Mesenchymal stem cell (in vitro differentiated cells and primary cell): ENCODE results near the gene SCRN2.

Experiments
- DNase-seq: peaks from one replicate; pipeline ENCODE4 v3.0.0-alpha.2; 2013
- H2AFZ ChIP-seq: one replicate; pipeline ENCODE4 v1.6.1; 2013; ENCODE audit warnings: low read depth, mild to moderate bottlenecking, control low read depth, inconsistent platforms, low read length, moderate library complexity
- H2AK5ac ChIP-seq: 2 replicates; pipeline ENCODE4 v1.6.1; 2013; ENCODE audit warnings: low read length, moderate library complexity, mild to moderate bottlenecking, inconsistent platforms; ENCODE audit not compliant: severe bottlenecking
- H2BK120ac ChIP-seq: one replicate; pipeline ENCODE4 v1.6.1; 2013; ENCODE audit warnings: low read depth, mild to moderate bottlenecking, inconsistent platforms, low read length, moderate library complexity
- H2BK12ac ChIP-seq, 2 experiments: one replicate each; pipeline ENCODE4 v1.6.1; 2013; ENCODE audit warnings: inconsistent platforms in 2 of 2, low read length in 2 of 2, mild to moderate bottlenecking in 2 of 2, moderate library complexity in 2 of 2, control low read depth in 1 of 2
- H2BK15ac ChIP-seq: one replicate; pipeline ENCODE4 v1.6.1; 2013; ENCODE audit warnings: mild to moderate bottlenecking, low read depth, inconsistent platforms; ENCODE audit not compliant: poor library complexity, severe bottlenecking
- H2BK5ac ChIP-seq: 2 replicates; pipeline ENCODE4 v1.6.1; 2013; ENCODE audit warnings: low read depth, mild to moderate bottlenecking, low read length, control low read depth, inconsistent platforms; ENCODE audit not compliant: poor library complexity, severe bottlenecking
- H3K14ac ChIP-seq, 2 experiments: one replicate each; pipeline ENCODE4 v1.6.1; 2013; ENCODE audit warnings: inconsistent platforms in 2 of 2, low read length in 2 of 2, control low read depth in 1 of 2, mild to moderate bottlenecking in 1 of 2, moderate library complexity in 1 of 2
- H3K18ac ChIP-seq, 2 experiments: one replicate each; pipeline ENCODE4 v1.6.1; 2013; ENCODE audit warnings: inconsistent platforms in 2 of 2, low read length in 2 of 2, control low read depth in 1 of 2, low read depth in 1 of 2, mild to moderate bottlenecking in 1 of 2
- H3K23ac ChIP-seq, 2 experiments: one replicate each; pipeline ENCODE4 v1.6.1; 2013; ENCODE audit warnings: inconsistent platforms in 2 of 2, low read length in 2 of 2, mild to moderate bottlenecking in 2 of 2, moderate library complexity in 2 of 2, control low read depth in 1 of 2
- H3K27ac ChIP-seq: 2 replicates; pipeline ENCODE4 v1.5.1; 2013; ENCODE audit warnings: mild to moderate bottlenecking, moderate library complexity, low read length, control low read depth, inconsistent platforms; ENCODE audit not compliant: poor library complexity, severe bottlenecking
- H3K27me3 ChIP-seq, 2 experiments: 2 replicates each; pipeline versions ENCODE4 v1.6.1 to v1.7.0; 2013; ENCODE audit warnings: low read length in 2 of 2, mild to moderate bottlenecking in 2 of 2, moderate library complexity in 2 of 2, control low read depth in 1 of 2, inconsistent platforms in 1 of 2; ENCODE audit not compliant: control insufficient read depth in 1 of 2, insufficient read depth in 1 of 2
- H3K36me3 ChIP-seq, 2 experiments: 2 replicates each; pipeline versions ENCODE4 v1.6.1 to v1.7.0; 2013; ENCODE audit warnings: low read length in 2 of 2, control low read depth in 1 of 2, inconsistent platforms in 1 of 2, low read depth in 1 of 2, mild to moderate bottlenecking in 1 of 2; ENCODE audit not compliant: insufficient read depth in 2 of 2, control insufficient read depth in 1 of 2
- H3K4ac ChIP-seq, 2 experiments: one replicate each; pipeline ENCODE4 v1.6.1; 2013; ENCODE audit warnings: inconsistent platforms in 2 of 2, low read length in 2 of 2, mild to moderate bottlenecking in 2 of 2, moderate library complexity in 2 of 2, control low read depth in 1 of 2, low read depth in 1 of 2
- H3K4me1 ChIP-seq: 2 replicates; pipeline ENCODE4 v1.6.1; 2013; ENCODE audit warnings: low read depth, low read length, control low read depth; ENCODE audit not compliant: control insufficient read depth, insufficient read depth
- H3K4me2 ChIP-seq: 2 replicates; pipeline ENCODE4 v1.6.1; 2013; ENCODE audit warnings: low read length, mild to moderate bottlenecking, inconsistent platforms; ENCODE audit not compliant: poor library complexity, severe bottlenecking
- H3K4me3 ChIP-seq, 2 experiments: 2 replicates each; pipeline versions ENCODE4 v1.5.1 to v1.7.0; 2013; ENCODE audit warnings: low read length in 2 of 2, mild to moderate bottlenecking in 2 of 2, control low read depth in 1 of 2, low read depth in 1 of 2; ENCODE audit not compliant: insufficient read depth in 1 of 2
- H3K79me1 ChIP-seq: replicated peaks from 2 replicates; pipeline ENCODE4 v1.6.1; 2013; ENCODE audit warnings: mild to moderate bottlenecking, control low read depth, low read length, inconsistent platforms; ENCODE audit not compliant: poor library complexity, severe bottlenecking
- H3K9ac ChIP-seq: 2 replicates; pipeline ENCODE4 v1.7.0; 2013; ENCODE audit warnings: mild to moderate bottlenecking, low read length, moderate library complexity
- H3K9me3 ChIP-seq: 2 replicates; pipeline ENCODE4 v1.7.0; 2013; ENCODE audit warnings: mild to moderate bottlenecking, low read length; ENCODE audit not compliant: control insufficient read depth
- H4K8ac ChIP-seq: one replicate; pipeline ENCODE4 v1.6.1; 2013; ENCODE audit warnings: inconsistent platforms, mild to moderate bottlenecking, low read length, moderate library complexity
- H4K91ac ChIP-seq: one replicate; pipeline ENCODE4 v1.6.1; 2013; ENCODE audit warnings: mild to moderate bottlenecking, low read length, inconsistent platforms
- whole genome bisulfite sequencing: methylation state at CpG from one replicate; pipeline ENCODE4 v1.1.7; 2013; ENCODE audit warnings: mixed read lengths; 5-methylcytosine and 5-hydroxymethylcytosine counted together

Gene SCRN2

GRCh38 chr17:47834756-47835155 lies 6.3 kb downstream of the SCRN2 start:
- WGBS: 83% methylated on average over 3 of the region's 5 CpGs
- no peak for DNase-seq
- H3K4me3 ChIP-seq: no peak overlapping the region

GRCh38 chr17:47831934-47832327 lies 9.1 kb downstream of the SCRN2 start:
- no peak overlapping the region for H3K27ac ChIP-seq
- peak overlapping the region in 1 of 2 experiments; percentile 99 for H3K4me3 ChIP-seq
- no peaks in the 10 kb centered on the region for H3K9me3 ChIP-seq
- H2AFZ ChIP-seq: peak overlapping the region; percentile 33
- H3K9ac ChIP-seq: peak overlapping the region; percentile 97
- H3K23ac ChIP-seq: no peak overlapping the region
- H4K91ac ChIP-seq: no peak overlapping the region
- peaks cover 13% of the 10 kb centered on the region for H3K79me1 ChIP-seq
- no peak overlapping the region for H3K4ac ChIP-seq
- no peak overlapping the region for H4K8ac ChIP-seq
- H3K14ac ChIP-seq: no peak overlapping the region
- H3K4me1 ChIP-seq: peaks cover 13% of the 10 kb centered on the region
- no peaks in the 10 kb centered on the region for H3K27me3 ChIP-seq
- peak overlapping the region; percentile 80 for H3K4me2 ChIP-seq
- DNase-seq: no peak
- H2BK15ac ChIP-seq: no peak overlapping the region
- no peak overlapping the region for H2AK5ac ChIP-seq
- peak overlapping the region in 1 of 2 experiments; percentile 67 for H3K18ac ChIP-seq
- H2BK12ac ChIP-seq: no peak overlapping the region
- no peak overlapping the region for H2BK5ac ChIP-seq
- peaks cover 24 to 36% of the 10 kb centered on the region in 2 experiments for H3K36me3 ChIP-seq
- WGBS: 42% methylated on average over 5 of the region's 7 CpGs
- H2BK120ac ChIP-seq: no peak overlapping the region

More at GRCh38 chr17:47834756-47835155, 6.3 kb downstream of the SCRN2 start:
- no peak overlapping the region for H2BK12ac ChIP-seq
- H3K4ac ChIP-seq: no peak overlapping the region
- no peak overlapping the region for H3K4me2 ChIP-seq
- H2AK5ac ChIP-seq: no peak overlapping the region
- H2BK15ac ChIP-seq: no peak overlapping the region
- peaks cover 28% of the 10 kb centered on the region for H3K4me1 ChIP-seq
- H3K27ac ChIP-seq: no peak overlapping the region
- H3K9me3 ChIP-seq: no peaks in the 10 kb centered on the region
- no peak overlapping the region for H3K18ac ChIP-seq
- H3K9ac ChIP-seq: no peak overlapping the region
- H3K23ac ChIP-seq: no peak overlapping the region
- H3K36me3 ChIP-seq: peaks cover 29 to 37% of the 10 kb centered on the region in 2 experiments
- no peaks in the 10 kb centered on the region for H3K27me3 ChIP-seq
- no peak overlapping the region for H3K14ac ChIP-seq
- H3K79me1 ChIP-seq: peaks cover 14% of the 10 kb centered on the region
- no peak overlapping the region for H2BK120ac ChIP-seq
- H4K91ac ChIP-seq: no peak overlapping the region
- H4K8ac ChIP-seq: no peak overlapping the region
- no peak overlapping the region for H2AFZ ChIP-seq
- no peak overlapping the region for H2BK5ac ChIP-seq

DNA sequence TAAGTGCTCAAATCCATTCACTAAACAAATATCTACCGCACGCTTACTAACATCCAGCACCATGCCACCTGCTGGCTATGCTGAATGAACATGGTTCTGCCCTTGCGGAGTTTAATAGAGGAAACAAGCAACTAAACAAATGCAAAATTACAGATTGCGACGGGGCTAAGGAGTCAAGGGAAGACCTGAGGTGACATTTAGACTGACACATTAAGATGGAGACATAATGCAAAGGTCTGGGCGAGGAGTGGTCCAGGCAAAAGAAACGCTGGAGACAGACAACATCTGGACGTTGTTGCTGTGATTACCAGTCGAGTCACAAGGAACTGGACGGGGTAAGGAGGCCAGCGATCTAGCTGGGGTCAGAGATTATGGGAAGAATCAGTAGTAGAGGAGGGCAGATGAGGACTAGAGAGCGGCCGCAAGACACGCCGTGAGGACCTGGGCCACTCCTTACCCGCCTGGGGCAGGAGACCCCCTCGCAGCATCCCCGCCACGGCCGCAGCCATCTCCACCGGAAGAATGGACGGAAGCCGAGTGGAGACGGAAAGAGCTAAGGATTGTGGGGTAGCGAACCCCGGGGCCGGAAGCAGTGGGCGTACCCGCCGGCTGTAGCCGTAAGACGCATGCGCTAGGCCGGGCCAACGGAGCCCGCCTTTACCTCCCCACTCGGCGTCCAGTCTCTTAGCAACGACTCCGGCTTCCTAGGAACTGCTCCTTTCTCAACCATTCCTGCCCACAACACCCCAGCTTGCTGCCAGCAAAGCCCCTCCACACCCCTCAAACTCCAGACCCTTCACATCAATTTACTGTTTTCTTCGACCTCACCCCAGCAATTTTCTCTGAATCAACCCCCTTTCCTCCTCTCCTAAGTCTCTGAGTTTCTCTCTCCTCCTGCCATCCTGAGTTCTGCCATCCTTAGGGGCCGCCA lies 9.8 kb downstream of the SCRN2 start, which contains the start of the genes LRRC46 and MRPL10:
TSS of gene LRRC46 (plus strand) at position 668 of the 931 bp plus-strand sequence. CDS start 320 bp downstream, outside the sequence.
TSS of gene MRPL10 (minus strand) at position 539 of the 931 bp plus-strand sequence. CDS start at position 509, 30 bp downstream.
- Histone ChIP-seq H3K9ac (peak within 1 kb of the TSS; percentile 97), H3K36me3 (peaks cover 24 to 41% of the 10 kb centered on the region in 2 experiments), H3K27ac (peak within 1 kb of the TSS; percentile 74), H3K4me3 (peak within 1 kb of the TSS; percentile 70 to 99), H3K23ac (no peak within 1 kb of the TSS), H3K14ac (peak within 1 kb of the TSS in 1 of 2 experiments; percentile 30), H2AFZ (peak within 1 kb of the TSS; percentile 72), H3K4ac (no peak within 1 kb of the TSS), H3K18ac (peak within 1 kb of the TSS; percentile 84 to 92), H4K91ac (peak within 1 kb of the TSS; percentile 72), H3K9me3 (no peaks in the 10 kb centered on the region), H2AK5ac (peak within 1 kb of the TSS; percentile 30), H2BK15ac (peak within 1 kb of the TSS; percentile 26), H2BK12ac (no peak within 1 kb of the TSS), H3K79me1 (peaks cover 13% of the 10 kb centered on the region), H3K4me1 (peaks cover 8% of the 10 kb centered on the region), H2BK5ac (no peak within 1 kb of the TSS), H3K27me3 (no peaks in the 10 kb centered on the region), H2BK120ac (no peak within 1 kb of the TSS), H4K8ac (peak within 1 kb of the TSS; percentile 92), H3K4me2 (peak within 1 kb of the TSS; percentile 80)
- peak; percentile 94 for DNase-seq
- WGBS: 1% methylated on average over 36 of the region's 42 CpGs

DNA sequence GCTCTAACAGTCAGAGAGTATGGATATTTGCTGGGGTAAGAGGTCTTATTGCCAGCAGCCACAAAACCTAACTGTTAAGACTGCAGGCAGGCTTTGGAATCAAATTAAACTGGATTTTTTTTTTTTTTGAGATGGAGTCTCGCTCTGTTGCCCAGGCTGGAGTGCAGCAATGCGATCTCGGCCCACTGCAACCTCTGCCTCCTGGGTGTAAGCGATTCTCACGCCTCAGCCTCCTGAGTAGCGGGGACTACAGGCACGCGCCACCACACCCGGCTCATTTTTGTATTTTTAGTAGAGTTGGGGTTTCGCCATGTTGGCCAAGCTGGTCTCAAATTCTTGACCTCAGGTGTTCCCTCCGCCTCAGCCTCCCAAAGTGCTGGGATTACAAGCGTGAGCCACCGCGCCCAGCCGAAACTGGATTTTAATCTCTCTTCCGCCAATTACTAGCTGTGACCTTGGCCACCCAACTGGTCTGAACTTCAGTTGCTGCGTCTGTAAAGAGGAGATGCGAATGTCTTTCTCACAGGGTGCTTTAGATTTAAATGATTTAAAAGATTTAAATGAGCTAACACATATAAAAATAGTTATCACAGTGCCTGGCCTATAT lies 10.6 kb downstream of the SCRN2 start:
- peak overlapping the region in 1 of 2 experiments; percentile 99 for H3K4me3 ChIP-seq
- 97% methylated on average over 16 of the region's 18 CpGs for WGBS

More for the DNA sequence above, 10.6 kb downstream of the SCRN2 start:
- no peak overlapping the region for H2BK15ac ChIP-seq
- no peak overlapping the region for H3K27ac ChIP-seq
- no peak overlapping the region for H4K91ac ChIP-seq
- H3K36me3 ChIP-seq: peaks cover 20 to 39% of the 10 kb centered on the region in 2 experiments
- no peak overlapping the region for H2AK5ac ChIP-seq
- H3K79me1 ChIP-seq: peaks cover 14% of the 10 kb centered on the region
- peak overlapping the region; percentile 97 for H3K9ac ChIP-seq
- H4K8ac ChIP-seq: no peak overlapping the region
- H2BK120ac ChIP-seq: no peak overlapping the region
- H2BK12ac ChIP-seq: no peak overlapping the region
- H3K9me3 ChIP-seq: no peaks in the 10 kb centered on the region
- H3K18ac ChIP-seq: no peak overlapping the region
- no peak overlapping the region for H2BK5ac ChIP-seq
- no peak overlapping the region for H3K23ac ChIP-seq
- H3K4ac ChIP-seq: no peak overlapping the region
- H3K27me3 ChIP-seq: no peaks in the 10 kb centered on the region
- no peak overlapping the region for H3K14ac ChIP-seq
- H2AFZ ChIP-seq: no peak overlapping the region
- H3K4me2 ChIP-seq: peak overlapping the region; percentile 76
- no peak for DNase-seq
- peaks cover 8% of the 10 kb centered on the region for H3K4me1 ChIP-seq
